Adrenal gland (tissue), 12 donors: Measurements from ENCODE around the gene DCAF11. TPM values are rescaled to one million over a fixed set of nuclear protein-coding genes. Genes with fewer than 3 reads are reported as not detected.
A peak's percentile ranks its signal among the peaks of the same experiment; 100 is the strongest.

Experiments
- DNase-seq, 7 donors: peaks; one replicate each; pipeline ENCODE4 v3.0.0-alpha.2; 2019 to 2020
- H3K27ac ChIP-seq, 5 donors: fragments of 200-600 bp; sonication (generic) in 4 of 5; 1 replicate in 3 of 5; 2 replicates in 2 of 5; pipeline versions ENCODE4 v1.5.1 to v1.8.0; 2016 to 2020; ENCODE audit warnings: mild to moderate bottlenecking in 1 of 5
- H3K27me3 ChIP-seq: fragments of 200-600 bp; 2 replicates; pipeline ENCODE4 v1.8.0; 2021
- H3K36me3 ChIP-seq, 2 donors: fragments of 200-600 bp; replicated peaks in 1 of 2; 1 replicate in 1 of 2; 2 replicates in 1 of 2; pipeline versions ENCODE4 v1.5.1 to v1.8.0; 2018 to 2022
- H3K4me1 ChIP-seq, 2 donors: fragments of 200-600 bp; replicated peaks in 1 of 2; 1 replicate in 1 of 2; 2 replicates in 1 of 2; pipeline versions ENCODE4 v1.5.1 to v1.8.0; 2018 to 2021
- H3K4me3 ChIP-seq, 4 donors: fragments of 200-600 bp; sonication (generic) in 3 of 4; one replicate each; pipeline ENCODE4 v1.5.1; 2016 to 2018
- H3K9me3 ChIP-seq, 3 donors: fragments of 200-600 bp; sonication (generic) in 1 of 3; replicated peaks in 1 of 3; 1 replicate in 2 of 3; 2 replicates in 1 of 3; pipeline versions ENCODE4 v1.5.1 to v1.8.0; 2016 to 2021
- CTCF ChIP-seq, 6 experiments: fragments of 450-650 bp in 4 of 6; fragments of 200-600 bp in 2 of 6; sonication (generic) in 1 of 6; IDR thresholded peaks; 1 replicate in 5 of 6; 2 replicates in 1 of 6; pipeline versions ENCODE4 v1.5.1 to v1.8.0; 2016 to 2021; ENCODE audit warnings: antibody characterized with exemption in 6 of 6, mild to moderate bottlenecking in 2 of 6, moderate library complexity in 1 of 6
- POLR2A ChIP-seq, 2 donors: fragments of 450-650 bp; IDR thresholded peaks; one replicate each; pipeline ENCODE4 v1.6.1; 2017; ENCODE audit warnings: antibody characterized with exemption in 2 of 2, mild to moderate bottlenecking in 2 of 2, moderate library complexity in 1 of 2
- WGBS, 4 donors: extraction: QIAGEN DNeasy Blood & Tissue Kit in 2 of 4; methylation state at CpG; one replicate each; pipeline versions ENCODE4 v1.1.5 to v1.1.7; 2013 to 2017; 5-methylcytosine and 5-hydroxymethylcytosine counted together
- intact Hi-C, 2 donors: fragments of 100-400 bp; cut with DNase I; formaldehyde crosslinking; loops; one replicate each; pipeline versions ENCODE4 v1.14.1 to v1.15.0; 2022 to 2023
- polyA plus RNA-seq, 3 donors: library from polyadenylated mRNA; stranded (reverse); fragments of 200-250 nt in 2 of 3; fragments of 350-450 nt in 1 of 3; fragmentation: Illumina TruSeq in 1 of 3; extraction: RNeasy Lipid Tissue Mini Kit (QIAGEN cat#74804) in 1 of 3; gene quantifications; one replicate each; pipeline ENCODE4 v1.2.3, GENCODE V29; 2013 to 2014
- total RNA-seq, 9 donors: library from RNA; depleted of rRNA in 4 of 9; stranded (reverse); fragments of >200 nt in 4 of 9; fragments of 120-200 nt in 1 of 9; fragmentation: NEBNext Ultra II Directional in 1 of 9; extraction: Animal tissue kit (Norgen Biotek cat#: 25700) in 1 of 9; gene quantifications; one replicate each; pipeline versions ENCODE4 v1.1.0 to v1.2.4, GENCODE V29; 2013 to 2023
- donor health status: healthy with polysubstance abuse.
- donor health status: Bipolar disorder and iron deficiency.
- donor health status: DM: yes; HTN: yes; CAD: no.
- donor health status: DM: no; HTN: no; CAD: no.
- donor health status: DM: no; HTN: no; CAD: no.
- donor health status: DM: yes; HTN: yes; CAD: no.

DCAF11 gene
- total and polyA plus RNA-seq, 12 donors: 40.4 to 401 (median 120) TPM

GRCh38 chr14:24139272-24139934 lies 24.8 kb downstream of the DCAF11 start:
- no peak for TF ChIP-seq POLR2A (IDR thresholded peaks at IDR 0.05)
- peak in 1 of 6 experiments; percentile 8 for TF ChIP-seq CTCF (IDR thresholded peaks at IDR 0.05)
- Histone ChIP-seq H3K27ac (peak overlapping the region in 2 of 5 donors; percentile 21 to 88), H3K27me3 (no peaks in the 10 kb centered on the region), H3K4me1 (peaks cover 30 to 57% of the 10 kb centered on the region in 2 donors), H3K36me3 (peaks cover 0 to 42% of the 10 kb centered on the region in 2 donors), H3K4me3 (peak overlapping the region in 1 of 4 donors; percentile 89), H3K9me3 (no peaks in the 10 kb centered on the region)
- no peak for DNase-seq
- intact Hi-C loops: no loop called here
- WGBS, 4 donors: 66 to 75% (median 68%) methylated on average over 9 of the region's 9 CpGs

- peak within 1 kb of the TSS; percentile 78 to 95 (median 81) for H3K27ac ChIP-seq
- intact Hi-C loops: no loop called here
- peak; percentile 71 to 94 for TF ChIP-seq POLR2A (IDR thresholded peaks at IDR 0.05)
- TF ChIP-seq CTCF (IDR thresholded peaks at IDR 0.05): peak; percentile 39 to 78 (median 69)
- peak; percentile 100 for DNase-seq
- H3K4me3 ChIP-seq: peak within 1 kb of the TSS; percentile 20 to 89 (median 64)
- H3K36me3 ChIP-seq: peaks cover 0 to 48% of the 10 kb centered on the region in 2 donors
- peaks cover 39 to 68% of the 10 kb centered on the region in 2 donors for H3K4me1 ChIP-seq
- H3K27me3 ChIP-seq: no peaks in the 10 kb centered on the region
- 0 to 1% (median 0%) methylated on average over 12 to 65 of the region's 65 CpGs for WGBS, 4 donors
- no peaks in the 10 kb centered on the region for H3K9me3 ChIP-seq
Measured at GRCh38 chr14:24141097-24141880, 26.7 kb downstream of the DCAF11 start, which contains the start of gene EMC9. EMC9 (minus strand) TSS chr14:24141591; CDS start chr14:24141304, 287 bp downstream.

GRCh38 chr14:24143511-24143910 lies 28.9 kb downstream of the DCAF11 start:
- 40 to 65% (median 64%) methylated on average over 1 to 2 of the region's 2 CpGs for WGBS, 4 donors
- TF ChIP-seq CTCF (IDR thresholded peaks at IDR 0.05): no peak
- no peak for TF ChIP-seq POLR2A (IDR thresholded peaks at IDR 0.05)
- Histone ChIP-seq H3K27ac (peak overlapping the region in 1 of 5 donors; percentile 27), H3K36me3 (peaks cover 0 to 37% of the 10 kb centered on the region in 2 donors), H3K4me1 (peaks cover 37 to 52% of the 10 kb centered on the region in 2 donors), H3K9me3 (no peaks in the 10 kb centered on the region), H3K4me3 (no peak overlapping the region), H3K27me3 (no peaks in the 10 kb centered on the region)
- no peak for DNase-seq
- intact Hi-C loops: no loop called here

- Histone ChIP-seq H3K4me1 (peaks cover 34 to 50% of the 10 kb centered on the region in 2 donors), H3K27me3 (no peaks in the 10 kb centered on the region), H3K9me3 (no peaks in the 10 kb centered on the region), H3K36me3 (peaks cover 0 to 37% of the 10 kb centered on the region in 2 donors), H3K4me3 (no peak overlapping the region), H3K27ac (peak overlapping the region in 2 of 5 donors; percentile 2 to 92)
- intact Hi-C loops: no loop called here
- no peak for DNase-seq
- no peak for TF ChIP-seq CTCF (IDR thresholded peaks at IDR 0.05)
- no peak for TF ChIP-seq POLR2A (IDR thresholded peaks at IDR 0.05)
- 82 to 91% (median 88%) methylated on average over 1 of the region's 1 CpG for WGBS, 4 donors
Measured at GRCh38 chr14:24144451-24144850, 29.9 kb downstream of the DCAF11 start.
